Activated T-cell treated with anti-CD3 and anti-CD28 coated beads for 48 hours (primary cell): ENCODE measurements around the gene WFS1.

Source experiments
- DNase-seq: peaks from one replicate; pipeline ENCODE4 v3.0.0-alpha.2; 2020; ENCODE audit warnings: low read depth

The WFS1 gene

GRCh38 chr4:6262176-6262575 lies 7.5 kb upstream of the WFS1 start:
- DNase-seq = no peak

GRCh38 chr4:6262847-6263487 lies 6.7 kb upstream of the WFS1 start:
- no peak for DNase-seq

- no peak for DNase-seq
Observed at GRCh38 chr4:6263526-6264224, 6.0 kb upstream of the WFS1 start.

GRCh38 chr4:6264225-6264540 lies 5.5 kb upstream of the WFS1 start:
- DNase-seq = no peak

- no peak for DNase-seq
Observed at GRCh38 chr4:6265546-6265945, 4.1 kb upstream of the WFS1 start.

GRCh38 chr4:6267573-6267972 lies 2.1 kb upstream of the WFS1 start:
- no peak for DNase-seq

GRCh38 chr4:6268650-6269615 lies 717 bp upstream of the WFS1 start:
- no peak for DNase-seq

GRCh38 chr4:6270636-6271121 lies 1.0 kb downstream of the WFS1 start:
- no peak for DNase-seq

GRCh38 chr4:6271206-6271605 lies 1.6 kb downstream of the WFS1 start:
- no peak for DNase-seq

- no peak for DNase-seq
Observed at GRCh38 chr4:6271701-6272465, 2.2 kb downstream of the WFS1 start.

- no peak for DNase-seq
Observed at GRCh38 chr4:6272863-6273660, 3.4 kb downstream of the WFS1 start.

- DNase-seq = no peak
Observed at GRCh38 chr4:6273661-6273990, 4.0 kb downstream of the WFS1 start.

- no peak for DNase-seq
Observed at GRCh38 chr4:6275351-6275750, 5.7 kb downstream of the WFS1 start.

GRCh38 chr4:6275898-6276806 lies 6.5 kb downstream of the WFS1 start:
- DNase-seq = no peak

- DNase-seq = no peak
Observed at GRCh38 chr4:6277139-6277802, 7.6 kb downstream of the WFS1 start.

- no peak for DNase-seq
Observed at GRCh38 chr4:6277935-6278800, 8.5 kb downstream of the WFS1 start.

GRCh38 chr4:6278801-6279197 lies 9.1 kb downstream of the WFS1 start:
- DNase-seq = no peak

- no peak for DNase-seq
Observed at GRCh38 chr4:6279582-6280289, 10.1 kb downstream of the WFS1 start.
